Breast epithelium (tissue), 4 donors: ENCODE measurements around the gene GCGR. TPM values are rescaled to one million over a fixed set of nuclear protein-coding genes. Genes with fewer than 3 reads are reported as not detected.

Experiments
- DNase-seq, 2 donors: peaks; one replicate each; pipeline ENCODE4 v3.0.0-alpha.2; 2019; ENCODE audit warnings: low spot score in 2 of 2
- H3K27ac ChIP-seq, 2 donors: fragments of 200-600 bp; sonication (generic) in 1 of 2; one replicate each; pipeline ENCODE4 v1.5.1; 2016 to 2019; ENCODE audit warnings: mild to moderate bottlenecking in 1 of 2
- H3K27me3 ChIP-seq, 2 donors: fragments of 200-600 bp; sonication (generic) in 1 of 2; one replicate each; pipeline versions ENCODE4 v1.5.1 to v1.6.0; 2017 to 2019; ENCODE audit warnings: control low read depth in 1 of 2, mild to moderate bottlenecking in 1 of 2
- H3K36me3 ChIP-seq: fragments of 200-600 bp; one replicate; pipeline ENCODE4 v1.5.1; 2019
- H3K4me1 ChIP-seq, 2 donors: fragments of 200-600 bp; sonication (generic); one replicate each; pipeline ENCODE4 v1.5.1; 2016 to 2019; ENCODE audit warnings: control low read depth in 1 of 2
- H3K4me3 ChIP-seq, 3 donors: fragments of 200-600 bp; sonication (generic); 1 replicate in 2 of 3; 2 replicates in 1 of 3; pipeline ENCODE4 v1.5.1; 2016 to 2019; ENCODE audit warnings: mild to moderate bottlenecking in 3 of 3, moderate library complexity in 2 of 3
- H3K9me3 ChIP-seq, 2 donors: fragments of 200-600 bp; sonication (generic) in 1 of 2; one replicate each; pipeline ENCODE4 v1.5.1; 2016 to 2019; ENCODE audit warnings: control low read depth in 1 of 2
- CTCF ChIP-seq, 3 donors: fragments of 450-650 bp; IDR thresholded peaks; one replicate each; pipeline ENCODE4 v1.5.1; 2016 to 2017; ENCODE audit warnings: antibody characterized with exemption in 3 of 3, mild to moderate bottlenecking in 3 of 3, moderate library complexity in 3 of 3
- POLR2A ChIP-seq: fragments of 450-650 bp; IDR thresholded peaks from one replicate; pipeline ENCODE4 v1.6.1; 2016; ENCODE audit warnings: antibody characterized with exemption, mild to moderate bottlenecking, moderate library complexity
- POLR2AphosphoS5 ChIP-seq, 3 donors: sonication (generic); formaldehyde crosslinking; IDR thresholded peaks; one replicate each; pipeline ENCODE4 v1.6.1; 2017; ENCODE audit warnings: antibody characterized with exemption in 3 of 3
- intact Hi-C: fragments of 100-400 bp; cut with DNase I; formaldehyde crosslinking; loops from one replicate; pipeline ENCODE4 v1.15.1; 2023; ENCODE audit warnings: low total_unique reads
- total RNA-seq, 3 donors: library from RNA; depleted of rRNA; stranded (reverse); fragments of >200 nt; gene quantifications; one replicate each; pipeline ENCODE4 v1.1.0, GENCODE V29; 2016

GCGR gene
- total RNA-seq, 3 donors from 2014 or later, result not detected

- H3K9me3 ChIP-seq, result no peaks in the 10 kb centered on the region
- H3K36me3 ChIP-seq, result no peaks in the 10 kb centered on the region
- no peak overlapping the region for H3K4me3 ChIP-seq
- DNase-seq, result no peak
- no peaks in the 10 kb centered on the region for H3K4me1 ChIP-seq
- peaks cover 0 to 63% of the 10 kb centered on the region in 2 donors for H3K27me3 ChIP-seq
- TF ChIP-seq POLR2AphosphoS5 (IDR thresholded peaks at IDR 0.05) (no peak), POLR2A (no peak), CTCF (IDR thresholded peaks at IDR 0.05) (no peak)
- H3K27ac ChIP-seq, result no peak overlapping the region
- intact Hi-C loops, result no loop called here
These were observed 6.5 kb downstream of the GCGR start for GRCh38 chr17:81810476-81810875.

GRCh38 chr17:81810892-81811704 lies 7.1 kb downstream of the GCGR start:
- DNase-seq, result no peak
- Histone ChIP-seq H3K27me3 (peaks cover 0 to 57% of the 10 kb centered on the region in 2 donors), H3K4me3 (no peak overlapping the region), H3K36me3 (no peaks in the 10 kb centered on the region), H3K27ac (no peak overlapping the region), H3K4me1 (no peaks in the 10 kb centered on the region), H3K9me3 (no peaks in the 10 kb centered on the region)
- intact Hi-C loops, result no loop called here
- no peak for TF ChIP-seq POLR2AphosphoS5 (IDR thresholded peaks at IDR 0.05)

- H3K4me3 ChIP-seq, result no peak overlapping the region
- peaks cover 0 to 48% of the 10 kb centered on the region in 2 donors for H3K27me3 ChIP-seq
- no peak for DNase-seq
- no peak overlapping the region for H3K27ac ChIP-seq
- no peaks in the 10 kb centered on the region for H3K4me1 ChIP-seq
- intact Hi-C loops, result no loop called here
- TF ChIP-seq POLR2AphosphoS5 (IDR thresholded peaks at IDR 0.05) (no peak), POLR2A (no peak), CTCF (IDR thresholded peaks at IDR 0.05) (no peak)
- H3K36me3 ChIP-seq, result no peaks in the 10 kb centered on the region
- H3K9me3 ChIP-seq, result no peaks in the 10 kb centered on the region
These were observed 8.0 kb downstream of the GCGR start for GRCh38 chr17:81811705-81812570.

- Histone ChIP-seq H3K9me3 (no peaks in the 10 kb centered on the region), H3K4me1 (no peaks in the 10 kb centered on the region), H3K27ac (no peak overlapping the region), H3K27me3 (peaks cover 0 to 40% of the 10 kb centered on the region in 2 donors), H3K4me3 (no peak overlapping the region), H3K36me3 (no peaks in the 10 kb centered on the region)
- TF ChIP-seq POLR2A, result no peak
- no peak for TF ChIP-seq CTCF (IDR thresholded peaks at IDR 0.05)
- TF ChIP-seq POLR2AphosphoS5 (IDR thresholded peaks at IDR 0.05), result no peak
- no peak for DNase-seq
- intact Hi-C loops, result no loop called here
These were observed 8.8 kb downstream of the GCGR start for GRCh38 chr17:81812571-81813370.

GRCh38 chr17:81813371-81813684 lies 9.4 kb downstream of the GCGR start:
- Histone ChIP-seq H3K27ac (no peak overlapping the region), H3K9me3 (no peaks in the 10 kb centered on the region), H3K27me3 (peaks cover 0 to 36% of the 10 kb centered on the region in 2 donors), H3K4me3 (no peak overlapping the region), H3K36me3 (no peaks in the 10 kb centered on the region), H3K4me1 (no peaks in the 10 kb centered on the region)
- TF ChIP-seq POLR2A (no peak), CTCF (IDR thresholded peaks at IDR 0.05) (no peak), POLR2AphosphoS5 (IDR thresholded peaks at IDR 0.05) (no peak)
- DNase-seq, result no peak
- intact Hi-C loops, result no loop called here
